Activated CD8-positive, alpha-beta memory T cell treated with anti-CD3 and anti-CD28 coated beads, Interleukin-2, amount 50 U/mL, for 1 hour (primary cell): Measurements from ENCODE around the gene AP2B1.

Source experiments
- DNase-seq: peaks from one replicate; pipeline ENCODE4 v3.0.0-alpha.2; 2020; ENCODE audit errors: extremely low read depth

The AP2B1 gene

GRCh38 chr17:35773679-35774425, 186.7 kb downstream of the AP2B1 start:
- DNase-seq, result no peak

GRCh38 chr17:35774499-35774898, 187.4 kb downstream of the AP2B1 start:
- DNase-seq, result no peak

GRCh38 chr17:35775039-35775438, 187.9 kb downstream of the AP2B1 start:
- DNase-seq, result no peak

- no peak for DNase-seq
These were observed 188.5 kb downstream of the AP2B1 start for GRCh38 chr17:35775583-35775982.
